ENCODE data around the gene BRMS1.

Gene BRMS1

GRCh38 chr11:66327171-66328030 lies 17.5 kb downstream of the BRMS1 start:
- Histone ChIP-seq H3K27me3 (replicated peaks; ENCODE audit: insufficient read depth, low read length) (peaks cover 35% of the 10 kb centered on the region), H3K9ac (ENCODE audit: low read length) (no peak overlapping the region), H3K36me3 (replicated peaks; ENCODE audit: insufficient read depth, low read length) (no peaks in the 10 kb centered on the region), H3K9me3 (replicated peaks; ENCODE audit: insufficient read depth, low read length) (no peaks in the 10 kb centered on the region), H3K9me2 (replicated peaks; ENCODE audit: insufficient read depth, low read length) (no peaks in the 10 kb centered on the region), H2AFZ (ENCODE audit: low read length) (no peak overlapping the region), H3K4me2 (ENCODE audit: low read depth, low read length) (no peak overlapping the region), H3K27ac (ENCODE audit: low read length) (no peak overlapping the region), H3K79me2 (ENCODE audit: low read length) (no peaks in the 10 kb centered on the region), H3F3A (ENCODE audit: insufficient read depth, low read length) (no peaks in the 10 kb centered on the region), H4K20me1 (ENCODE audit: insufficient read depth, low read length) (no peaks in the 10 kb centered on the region), H3K4me1 (ENCODE audit: low read length) (no peaks in the 10 kb centered on the region), H3K4me3 (ENCODE audit: low read length) (no peak overlapping the region)
- no peak for DNase-seq
- TF ChIP-seq EZH2phosphoT487 (IDR thresholded peaks at IDR 0.05; ENCODE audit: low read length) = no peak

GRCh38 chr11:66326261-66327111 lies 18.4 kb downstream of the BRMS1 start:
- Histone ChIP-seq H2AFZ (ENCODE audit: low read length) (no peak overlapping the region), H3K27ac (ENCODE audit: low read length) (no peak overlapping the region), H3K4me3 (ENCODE audit: low read length) (no peak overlapping the region), H3F3A (ENCODE audit: insufficient read depth, low read length) (no peaks in the 10 kb centered on the region), H3K27me3 (replicated peaks; ENCODE audit: insufficient read depth, low read length) (peaks cover 34% of the 10 kb centered on the region), H3K9ac (ENCODE audit: low read length) (no peak overlapping the region), H3K79me2 (ENCODE audit: low read length) (no peaks in the 10 kb centered on the region), H3K9me3 (replicated peaks; ENCODE audit: insufficient read depth, low read length) (no peaks in the 10 kb centered on the region), H3K4me2 (ENCODE audit: low read depth, low read length) (no peak overlapping the region), H4K20me1 (ENCODE audit: insufficient read depth, low read length) (no peaks in the 10 kb centered on the region), H3K9me2 (replicated peaks; ENCODE audit: insufficient read depth, low read length) (no peaks in the 10 kb centered on the region), H3K4me1 (ENCODE audit: low read length) (no peaks in the 10 kb centered on the region), H3K36me3 (replicated peaks; ENCODE audit: insufficient read depth, low read length) (no peaks in the 10 kb centered on the region)
- TF ChIP-seq EZH2 (optimal IDR thresholded peaks at IDR 0.05; ENCODE audit: low read depth, low read length) (no peak), CTCF (IDR thresholded peaks at IDR 0.05; ENCODE audit: low read length) (no peak)
- no peak for DNase-seq

- Histone ChIP-seq H2AFZ (ENCODE audit: low read length) (no peak overlapping the region), H3K27me3 (replicated peaks; ENCODE audit: insufficient read depth, low read length) (peaks cover 23% of the 10 kb centered on the region), H3K4me3 (ENCODE audit: low read length) (no peak overlapping the region), H3F3A (ENCODE audit: insufficient read depth, low read length) (no peaks in the 10 kb centered on the region), H3K4me1 (ENCODE audit: low read length) (no peaks in the 10 kb centered on the region), H3K27ac (ENCODE audit: low read length) (no peak overlapping the region), H3K79me2 (ENCODE audit: low read length) (no peaks in the 10 kb centered on the region), H3K36me3 (replicated peaks; ENCODE audit: insufficient read depth, low read length) (no peaks in the 10 kb centered on the region), H3K9ac (ENCODE audit: low read length) (no peak overlapping the region), H3K9me3 (replicated peaks; ENCODE audit: insufficient read depth, low read length) (no peaks in the 10 kb centered on the region), H4K20me1 (ENCODE audit: insufficient read depth, low read length) (no peaks in the 10 kb centered on the region), H3K4me2 (ENCODE audit: low read depth, low read length) (no peak overlapping the region), H3K9me2 (replicated peaks; ENCODE audit: insufficient read depth, low read length) (no peaks in the 10 kb centered on the region)
- TF ChIP-seq CTCF (IDR thresholded peaks at IDR 0.05; ENCODE audit: low read length) = no peak
- no peak for DNase-seq
These were observed 19.6 kb downstream of the BRMS1 start for GRCh38 chr11:66325263-66325671.

Data from MM.1S (cell line).